GM12878 (cell line): ENCODE data around the gene LAIR1. TPM values are rescaled to one million over a fixed set of nuclear protein-coding genes. Genes with fewer than 3 reads are reported as not detected.
A peak's percentile ranks its signal among the peaks of the same experiment; 100 is the strongest.

ENCODE experiments used
- BCL11A ChIP-seq: IDR thresholded peaks from 2 replicates; pipeline ENCODE4 v1.6.1; 2011; ENCODE audit warnings: low read depth, low read length
- CHD2 ChIP-seq: IDR thresholded peaks from 2 replicates; pipeline ENCODE4 v1.6.1; 2011; ENCODE audit warnings: low read depth, low read length, improper control_type of control experiment, borderline replicate concordance
- CHD4 ChIP-seq: fragments of 200-600 bp; sonication (generic); IDR thresholded peaks from 2 replicates; pipeline ENCODE4 v1.6.1; 2016; ENCODE audit warnings: mild to moderate bottlenecking
- CREM ChIP-seq: IDR thresholded peaks from 2 replicates; pipeline ENCODE4 v1.6.1; 2014; ENCODE audit warnings: antibody characterized with exemption, low read depth
- ETV6 ChIP-seq, 2 experiments: fragments of 450-650 bp in 1 of 2; IDR thresholded peaks in 1 of 2; conservative IDR thresholded peaks in 1 of 2; 2 replicates each; pipeline ENCODE4 v1.6.1; 2014; ENCODE audit warnings: antibody characterized with exemption in 1 of 2, borderline replicate concordance in 1 of 2, low read depth in 1 of 2, mild to moderate bottlenecking in 1 of 2, moderate library complexity in 1 of 2
- IRF4 ChIP-seq: IDR thresholded peaks from 2 replicates; pipeline ENCODE4 v1.6.1; 2011; ENCODE audit warnings: low read depth, low read length
- NKRF ChIP-seq: fragments of 450-650 bp; conservative IDR thresholded peaks from 2 replicates; pipeline ENCODE4 v1.6.1; 2017; ENCODE audit warnings: mild to moderate bottlenecking, moderate library complexity
- NR2C1 ChIP-seq: fragments of 450-650 bp; IDR thresholded peaks from 2 replicates; pipeline ENCODE4 v1.6.1; 2017; ENCODE audit warnings: antibody characterized with exemption, mild to moderate bottlenecking, moderate library complexity
- NR2F1 ChIP-seq: fragments of 450-650 bp; conservative IDR thresholded peaks from 2 replicates; pipeline ENCODE4 v1.6.1; 2017; ENCODE audit warnings: mild to moderate bottlenecking
- PAX5 ChIP-seq: IDR thresholded peaks from 2 replicates; pipeline ENCODE4 v1.6.1; 2011; ENCODE audit warnings: low read depth, low read length, borderline replicate concordance
- RAD51 ChIP-seq: fragments of 450-650 bp; IDR thresholded peaks from 2 replicates; pipeline ENCODE4 v1.6.1; 2016; ENCODE audit warnings: moderate library complexity, mild to moderate bottlenecking, inconsistent platforms
- RUNX3 ChIP-seq: IDR thresholded peaks from 2 replicates; pipeline ENCODE4 v1.6.1; 2012; ENCODE audit warnings: low read length, inconsistent platforms
- SKIL ChIP-seq: fragments of 450-650 bp; IDR thresholded peaks from 2 replicates; pipeline ENCODE4 v1.6.1; 2017; ENCODE audit warnings: mild to moderate bottlenecking, low read depth, inconsistent platforms; ENCODE audit not compliant: poor library complexity, severe bottlenecking
- SMAD5 ChIP-seq: IDR thresholded peaks from 2 replicates; pipeline ENCODE4 v1.6.1; 2016; ENCODE audit warnings: antibody characterized with exemption, low read depth
- SUPT20H ChIP-seq: IDR thresholded peaks from 2 replicates; pipeline ENCODE4 v1.6.1; 2011; ENCODE audit warnings: low read depth, mild to moderate bottlenecking, low read length, moderate library complexity, borderline replicate concordance; ENCODE audit not compliant: control insufficient read depth
- WRNIP1 ChIP-seq: IDR thresholded peaks from 2 replicates; pipeline ENCODE4 v1.6.1; 2011; ENCODE audit warnings: low read depth, low read length, improper control_type of control experiment, borderline replicate concordance
- YBX1 ChIP-seq: fragments of 450-650 bp; IDR thresholded peaks from 2 replicates; pipeline ENCODE4 v1.6.1; 2016; ENCODE audit warnings: antibody characterized with exemption
- ZBTB40 ChIP-seq: fragments of 450-650 bp; IDR thresholded peaks from 2 replicates; pipeline ENCODE4 v1.6.1; 2016; ENCODE audit warnings: mild to moderate bottlenecking, moderate library complexity, borderline replicate concordance
- ZNF687 ChIP-seq: fragments of 450-650 bp; IDR thresholded peaks from 2 replicates; pipeline ENCODE4 v1.6.1; 2017; ENCODE audit warnings: mild to moderate bottlenecking, moderate library complexity
- polyA plus RNA-seq, 11 experiments: library from polyadenylated mRNA; depleted of rRNA in 4 of 11; unstranded in 6 of 11; stranded (reverse) in 5 of 11; fragments of >200 nt; fragmentation: Nextera tagmentation in 4 of 11; fragmentation: Illumina TruSeq in 1 of 11; extraction: Ambion mirVana in 4 of 11; extraction: Trizol in 1 of 11; gene quantifications; 1 replicate in 1 of 11; 2 replicates in 10 of 11; pipeline versions ENCODE4 v1.2.1 to v1.2.3, GENCODE V29; 2011 to 2016; ENCODE audit warnings: inconsistent platforms in 2 of 11, missing spikeins in 2 of 11, low read depth in 1 of 11
- total RNA-seq, 4 experiments: library from RNA; depleted of rRNA in 3 of 4; stranded (reverse); fragments of >200 nt in 3 of 4; fragmentation: Illumina TruSeq in 1 of 4; extraction: Trizol in 1 of 4; gene quantifications; 2 replicates each; pipeline versions ENCODE4 v1.2.1 to v1.2.3, GENCODE V29; 2013 to 2021

Gene LAIR1
- total and polyA plus RNA-seq, 10 of the 15 experiments (the other 5 are each of a cell fraction or from before 2014, with no cell fraction given): 8.6 to 58.2 (median 35.3) TPM

- TF ChIP-seq SKIL (peak; percentile 61), SUPT20H (no peak), CHD2 (peak; percentile 60; the same call in 1 of the 2 replicates), CHD4 (no peak), ETV6 (conservative IDR thresholded peaks at IDR 0.05 in 1 of 2, IDR thresholded peaks at IDR 0.05 in 1 of 2; ENCODE audit: borderline replicate concordance in 1 of 2, low read depth in 1 of 2) (peak in 1 of 2 experiments; percentile 88; a peak in 2 of 4 replicates), NKRF (0 out of 2 replicates have a peak, but pooled peaks have one; percentile 43), ZBTB40 (no peak), BCL11A (peak; percentile 85), SMAD5 (no peak), NR2F1 (peak; percentile 79), RUNX3 (peak; percentile 94), WRNIP1 (no peak), YBX1 (no peak), PAX5 (peak; percentile 73), IRF4 (peak; percentile 70; the same call in 1 of the 2 replicates), NR2C1 (no peak), ZNF687 (0 out of 2 replicates have a peak, but pooled peaks have one; percentile 49), RAD51 (peak; percentile 86), CREM (peak; percentile 82)
These were observed 18.8 kb downstream of the LAIR1 start (continued) for GRCh38 chr19:54345938-54346386.
